ENCODE data around the gene BSN.

- TF ChIP-seq, protein P1, sequence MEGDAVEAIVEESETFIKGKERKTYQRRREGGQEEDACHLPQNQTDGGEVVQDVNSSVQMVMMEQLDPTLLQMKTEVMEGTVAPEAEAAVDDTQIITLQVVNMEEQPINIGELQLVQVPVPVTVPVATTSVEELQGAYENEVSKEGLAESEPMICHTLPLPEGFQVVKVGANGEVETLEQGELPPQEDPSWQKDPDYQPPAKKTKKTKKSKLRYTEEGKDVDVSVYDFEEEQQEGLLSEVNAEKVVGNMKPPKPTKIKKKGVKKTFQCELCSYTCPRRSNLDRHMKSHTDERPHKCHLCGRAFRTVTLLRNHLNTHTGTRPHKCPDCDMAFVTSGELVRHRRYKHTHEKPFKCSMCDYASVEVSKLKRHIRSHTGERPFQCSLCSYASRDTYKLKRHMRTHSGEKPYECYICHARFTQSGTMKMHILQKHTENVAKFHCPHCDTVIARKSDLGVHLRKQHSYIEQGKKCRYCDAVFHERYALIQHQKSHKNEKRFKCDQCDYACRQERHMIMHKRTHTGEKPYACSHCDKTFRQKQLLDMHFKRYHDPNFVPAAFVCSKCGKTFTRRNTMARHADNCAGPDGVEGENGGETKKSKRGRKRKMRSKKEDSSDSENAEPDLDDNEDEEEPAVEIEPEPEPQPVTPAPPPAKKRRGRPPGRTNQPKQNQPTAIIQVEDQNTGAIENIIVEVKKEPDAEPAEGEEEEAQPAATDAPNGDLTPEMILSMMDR (IDR thresholded peaks at IDR 0.05; ENCODE audit: insufficient read depth, low read length, poor library complexity, severe bottlenecking), result no peak
- no peak for TF ChIP-seq EZH2phosphoT487 (conservative IDR thresholded peaks at IDR 0.05; ENCODE audit: low read length)
Observed at GRCh38 chr3:49653621-49654020, 99.3 kb downstream of the BSN start.

Measured in SU-DHL-6 (cell line).